Stimulated activated effector memory CD8-positive, alpha-beta T cell treated with anti-CD3 and anti-CD28 coated beads, Interleukin-12 subunit alpha, Interleukin-12 subunit beta, amount 100 ng/mL, for 72 hours (primary cell): ENCODE data around the gene LDHAL6A.

ENCODE experiments used
- ATAC-seq: fragments of 150-1000 bp; cut with Tn5 transposase; 2 replicates; pipeline ENCODE4 v1.10.0; 2021
- DNase-seq, 2 donors: peaks; one replicate each; pipeline ENCODE4 v3.0.0; 2021 to 2022; ENCODE audit warnings: low spot score in 2 of 2
- H3K27ac Mint-ChIP-seq: one replicate; pipeline ENCODE4 v1.8.0; 2022; ENCODE audit warnings: mild to moderate bottlenecking, mixed read lengths
- H3K36me3 Mint-ChIP-seq: one replicate; pipeline ENCODE4 v1.8.0; 2022; ENCODE audit warnings: mild to moderate bottlenecking, mixed read lengths
- H3K4me1 Mint-ChIP-seq: one replicate; pipeline ENCODE4 v1.8.0; 2022; ENCODE audit warnings: mixed read lengths
- H3K4me3 Mint-ChIP-seq: one replicate; pipeline ENCODE4 v1.8.0; 2022; ENCODE audit warnings: mild to moderate bottlenecking, mixed read lengths
- H3K9me3 Mint-ChIP-seq: one replicate; pipeline ENCODE4 v1.8.0; 2022; ENCODE audit warnings: mixed read lengths

Gene LDHAL6A

GRCh38 chr11:18521122-18521521 is 65.5 kb downstream of the LDHAL6A start:
- ATAC-seq: no peak
- no peak overlapping the region for H3K27ac Mint-ChIP-seq

GRCh38 chr11:18522388-18522787 is 66.7 kb downstream of the LDHAL6A start:
- Mint-ChIP-seq H3K9me3 (no peaks in the 10 kb centered on the region), H3K4me3 (no peak overlapping the region), H3K36me3 (peaks cover 73% of the 10 kb centered on the region), H3K27ac (peak overlapping the region; percentile 46), H3K4me1 (peaks cover 32% of the 10 kb centered on the region)
- no peak for ATAC-seq
- DNase-seq: no peak

More at GRCh38 chr11:18521122-18521521, 65.5 kb downstream of the LDHAL6A start:
- Mint-ChIP-seq H3K4me1 (peaks cover 24% of the 10 kb centered on the region), H3K36me3 (peaks cover 71% of the 10 kb centered on the region), H3K9me3 (no peaks in the 10 kb centered on the region), H3K4me3 (no peak overlapping the region)
- no peak for DNase-seq

- ATAC-seq (no peak), DNase-seq (no peak)
- Mint-ChIP-seq H3K9me3 (no peaks in the 10 kb centered on the region), H3K4me1 (peaks cover 32% of the 10 kb centered on the region), H3K27ac (peak overlapping the region; percentile 46), H3K36me3 (peaks cover 71% of the 10 kb centered on the region), H3K4me3 (no peak overlapping the region)
These were observed 67.4 kb downstream of the LDHAL6A start for GRCh38 chr11:18523084-18523483.

DNA sequence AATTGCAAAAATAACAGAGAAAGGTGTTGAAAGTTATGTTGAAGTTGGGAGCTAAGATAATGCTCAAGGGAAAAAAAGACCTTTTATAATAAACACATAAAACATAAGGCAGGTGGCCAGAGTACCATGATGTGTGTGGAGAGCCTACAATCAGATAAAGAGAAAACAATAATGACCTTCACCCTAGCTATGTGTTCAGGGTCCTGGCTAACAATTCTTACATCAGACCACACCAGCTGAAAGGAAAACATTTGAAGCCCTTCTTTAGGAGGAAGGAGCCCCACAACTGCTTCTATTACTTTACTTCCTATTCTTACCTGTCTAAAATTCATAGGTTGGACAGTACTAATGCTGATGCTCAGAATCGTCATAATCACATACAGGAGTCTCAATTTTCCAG is 68.6 kb downstream of the LDHAL6A start:
- peak overlapping the region; percentile 57 for H3K27ac Mint-ChIP-seq
- DNase-seq: no peak
- H3K36me3 Mint-ChIP-seq: peaks cover 67% of the 10 kb centered on the region
- H3K9me3 Mint-ChIP-seq: no peaks in the 10 kb centered on the region
- H3K4me1 Mint-ChIP-seq: peaks cover 32% of the 10 kb centered on the region
- no peak for ATAC-seq
- no peak overlapping the region for H3K4me3 Mint-ChIP-seq

DNA sequence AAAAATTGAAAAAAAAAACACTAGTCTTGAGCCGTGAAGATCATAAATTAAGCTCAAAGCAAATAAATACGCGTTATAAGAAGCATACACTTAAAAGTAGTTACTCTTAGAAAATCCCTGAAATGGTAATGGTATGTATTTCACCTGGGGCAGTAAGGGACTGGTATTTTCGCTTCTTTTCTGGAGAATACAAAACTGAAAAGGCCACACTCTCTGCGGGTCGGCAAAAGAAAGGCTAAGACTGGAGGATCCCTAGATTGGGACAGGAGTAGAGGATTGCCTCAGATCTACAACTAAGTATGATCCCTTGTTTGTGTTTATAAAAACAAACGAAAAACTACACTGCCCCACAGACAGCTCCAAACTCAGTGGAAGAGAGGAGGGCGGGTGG is 70.5 kb downstream of the LDHAL6A start:
- DNase-seq (no peak), ATAC-seq (no peak)
- Mint-ChIP-seq H3K4me3 (peak overlapping the region; percentile 99), H3K36me3 (peaks cover 64% of the 10 kb centered on the region), H3K27ac (peak overlapping the region; percentile 100), H3K4me1 (peaks cover 32% of the 10 kb centered on the region), H3K9me3 (no peaks in the 10 kb centered on the region)

GRCh38 chr11:18526521-18527296 is 71.1 kb downstream of the LDHAL6A start, which contains the start of gene TSG101:
TSG101 (minus strand) TSS chr11:18526942; CDS start chr11:18526816, 126 bp downstream.
- peak; percentile 91 to 99 for DNase-seq
- H3K36me3 Mint-ChIP-seq: peaks cover 69% of the 10 kb centered on the region
- H3K9me3 Mint-ChIP-seq: no peaks in the 10 kb centered on the region
- peak within 1 kb of the TSS; percentile 99 for H3K4me3 Mint-ChIP-seq
- peak; percentile 95 for ATAC-seq
- peaks cover 31% of the 10 kb centered on the region for H3K4me1 Mint-ChIP-seq
- peak within 1 kb of the TSS; percentile 100 for H3K27ac Mint-ChIP-seq

DNA sequence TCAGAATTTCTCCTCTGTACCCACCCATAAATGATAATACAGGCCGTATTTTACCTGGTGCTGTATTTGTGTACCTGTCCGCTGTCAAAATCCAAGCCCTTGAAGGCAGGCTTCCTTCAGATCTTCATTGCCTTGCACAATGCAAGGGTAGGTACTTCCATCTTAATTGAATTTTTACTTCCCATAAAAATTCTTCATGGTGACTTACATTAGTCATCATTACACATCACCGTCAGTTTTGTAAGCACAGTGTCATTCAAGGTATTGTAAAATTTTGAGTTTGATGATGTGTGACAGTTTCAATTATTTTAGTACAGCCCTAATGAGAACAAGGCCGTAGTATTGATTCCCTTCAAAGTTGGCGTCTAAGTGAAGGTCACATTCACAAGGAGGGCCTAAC is 71.9 kb downstream of the LDHAL6A start:
- H3K4me1 Mint-ChIP-seq: peaks cover 22% of the 10 kb centered on the region
- ATAC-seq: no peak
- DNase-seq: no peak

More for the DNA sequence above, 71.9 kb downstream of the LDHAL6A start:
- Mint-ChIP-seq H3K27ac (peak overlapping the region; percentile 100), H3K9me3 (no peaks in the 10 kb centered on the region), H3K4me3 (peak overlapping the region; percentile 99), H3K36me3 (peaks cover 71% of the 10 kb centered on the region)
